HG02884 (cell line): ENCODE results near the gene SIK3.

Experiments used
- ATAC-seq: cut with Tn5 transposase; IDR thresholded peaks from one replicate; pipeline ENCODE4 v1.9.1; 2021; ENCODE audit warnings: mild to moderate bottlenecking, moderate library complexity; ENCODE audit not compliant: unreplicated experiment

SIK3 gene

GRCh38 chr11:116870054-116870453 is 228.2 kb downstream of the SIK3 start:
- ATAC-seq: no peak

GRCh38 chr11:116869610-116870009 is 228.6 kb downstream of the SIK3 start:
- no peak for ATAC-seq

- no peak for ATAC-seq
Measured at GRCh38 chr11:116868066-116868465, 230.2 kb downstream of the SIK3 start.

GRCh38 chr11:116867619-116868018 is 230.6 kb downstream of the SIK3 start:
- no peak for ATAC-seq

GRCh38 chr11:116866804-116867455 is 231.3 kb downstream of the SIK3 start:
- ATAC-seq: no peak

- ATAC-seq: no peak
Measured at GRCh38 chr11:116865696-116866095, 232.5 kb downstream of the SIK3 start.

- ATAC-seq: no peak
Measured at GRCh38 chr11:116864531-116864930, 233.7 kb downstream of the SIK3 start.

- no peak for ATAC-seq
Measured at GRCh38 chr11:116862951-116863350, 235.3 kb downstream of the SIK3 start.

GRCh38 chr11:116862185-116862584 is 236.0 kb downstream of the SIK3 start:
- no peak for ATAC-seq

GRCh38 chr11:116861539-116861938 is 236.7 kb downstream of the SIK3 start:
- ATAC-seq: no peak

GRCh38 chr11:116860303-116860702 is 237.9 kb downstream of the SIK3 start:
- ATAC-seq: no peak

GRCh38 chr11:116859175-116859574 is 239.1 kb downstream of the SIK3 start:
- ATAC-seq: no peak

GRCh38 chr11:116857936-116858335 is 240.3 kb downstream of the SIK3 start:
- no peak for ATAC-seq

- ATAC-seq: no peak
Measured at GRCh38 chr11:116857316-116857715, 240.9 kb downstream of the SIK3 start.

- no peak for ATAC-seq
Measured at GRCh38 chr11:116856423-116856822, 241.8 kb downstream of the SIK3 start.

- ATAC-seq: no peak
Measured at GRCh38 chr11:116855413-116855812, 242.8 kb downstream of the SIK3 start.

- ATAC-seq: peak; percentile 93
Measured at GRCh38 chr11:116853461-116854073, 244.7 kb downstream of the SIK3 start.

GRCh38 chr11:116852261-116853031 is 245.8 kb downstream of the SIK3 start:
- no peak for ATAC-seq

- no peak for ATAC-seq
Measured at GRCh38 chr11:116851626-116852025, 246.6 kb downstream of the SIK3 start.

- no peak for ATAC-seq
Measured at GRCh38 chr11:116849486-116849885, 248.7 kb downstream of the SIK3 start.

- no peak for ATAC-seq
Measured at GRCh38 chr11:116849060-116849459, 249.2 kb downstream of the SIK3 start.

GRCh38 chr11:116847612-116848011 is 250.6 kb downstream of the SIK3 start:
- ATAC-seq: no peak
